Measurements from ENCODE around the gene PPFIA3. TPM values are rescaled to one million over a fixed set of nuclear protein-coding genes. Genes with fewer than 3 reads are reported as not detected.

The PPFIA3 gene
- total and polyA plus RNA-seq, 2 of the 8 experiments (the other 6 are each of a cell fraction or from before 2014, with no cell fraction given): 15.9 to 25.3 TPM

DNA sequence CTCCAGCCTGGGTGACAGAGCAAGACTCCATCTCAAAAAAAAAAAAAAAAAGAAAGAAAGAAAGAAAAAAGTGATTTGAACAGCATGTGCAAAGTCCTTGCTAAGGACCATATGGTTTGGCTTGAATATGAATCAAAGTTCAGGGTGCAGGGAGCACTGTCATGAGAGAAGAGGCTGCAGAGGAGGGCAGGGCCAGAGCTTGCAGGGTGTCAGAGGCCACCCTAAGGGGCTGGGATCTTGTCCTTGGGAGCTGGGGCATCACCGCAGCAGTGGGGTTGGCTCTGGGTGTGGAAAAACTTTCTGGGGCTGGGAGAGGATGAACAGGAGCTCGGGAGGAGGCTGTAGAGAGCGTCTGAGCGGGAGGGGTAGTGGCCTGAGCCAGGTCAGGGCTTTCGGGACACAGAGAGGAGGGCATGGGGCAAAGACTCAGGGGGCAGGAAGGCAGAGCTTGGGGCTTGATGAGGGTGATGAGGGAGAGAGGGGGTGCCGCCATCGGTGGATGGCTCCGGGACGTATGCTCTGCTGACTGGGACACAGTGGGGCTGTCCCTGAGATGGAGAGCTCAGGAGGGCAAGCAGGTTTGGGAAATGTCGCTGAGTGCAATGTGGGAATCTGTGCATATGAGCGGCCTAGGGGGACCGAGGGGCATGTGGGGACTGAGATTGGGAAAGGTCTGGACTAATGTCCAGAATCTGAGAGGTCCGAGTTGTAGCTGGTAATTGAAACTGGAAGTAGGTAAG is 41.3 kb downstream of the PPFIA3 start (continued):
- TF ChIP-seq GTF2F1 (IDR thresholded peaks at IDR 0.05; ENCODE audit: borderline replicate concordance, low read depth, low read length) (no peak), ASH2L (IDR thresholded peaks at IDR 0.05; ENCODE audit: low read length) (no peak), POU5F1 (IDR thresholded peaks at IDR 0.05; ENCODE audit: low read depth, low read length) (no peak), POLR2AphosphoS5 (IDR thresholded peaks at IDR 0.05; ENCODE audit: low read depth, low read length) (no peak)

Data from H1 (cell line).